Measurements from ENCODE around the gene MYBPC1.
"Not testable (repeated sequence)": the region's sequence is repeated elsewhere in the genome, so short reads cannot be mapped to it uniquely, and the experiment has no call there.

MYBPC1 gene

GRCh38 chr12:101663298-101663697 is 68.5 kb downstream of the MYBPC1 start:
- DNase-seq = no peak

DNA sequence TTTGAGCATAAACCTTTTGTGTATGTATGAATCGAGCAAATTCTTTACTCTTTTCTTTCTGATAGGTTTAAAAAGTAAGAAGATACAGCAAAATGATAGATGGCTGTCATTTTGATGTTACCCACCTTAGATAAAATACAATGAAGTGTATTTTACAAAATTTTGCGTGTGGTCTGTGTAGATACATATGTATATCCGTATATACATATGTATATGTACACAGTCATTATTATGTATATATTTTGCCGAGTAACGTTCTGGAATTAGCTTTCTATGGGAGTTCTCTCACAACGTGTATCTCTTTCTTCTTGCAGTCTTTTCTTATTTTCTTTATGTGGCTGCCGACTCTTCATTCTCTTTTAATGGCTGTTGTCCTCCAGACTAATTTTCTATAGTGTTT is 70.2 kb downstream of the MYBPC1 start:
- no peak for DNase-seq

GRCh38 chr12:101666052-101666728 is 71.4 kb downstream of the MYBPC1 start:
- no peak for DNase-seq

DNA sequence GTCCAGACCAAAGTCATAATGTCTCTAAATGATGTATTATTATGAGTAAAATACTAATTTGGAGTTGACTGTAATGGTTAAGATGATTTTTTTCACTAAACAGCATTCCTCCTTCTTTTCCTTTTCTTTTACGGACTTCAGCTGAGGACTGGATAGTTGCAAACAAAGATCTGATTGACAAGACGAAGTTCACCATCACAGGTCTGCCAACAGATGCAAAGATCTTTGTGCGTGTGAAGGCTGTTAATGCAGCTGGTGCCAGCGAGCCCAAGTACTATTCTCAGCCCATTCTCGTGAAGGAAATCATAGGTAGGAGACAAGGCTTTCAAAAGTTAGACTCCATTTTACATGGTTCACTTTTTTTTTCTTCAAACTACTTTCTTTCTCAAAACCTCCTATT is 72.8 kb downstream of the MYBPC1 start:
- DNase-seq = no peak

GRCh38 chr12:101670007-101670671 is 75.4 kb downstream of the MYBPC1 start:
- no peak for DNase-seq

GRCh38 chr12:101671157-101671791 is 76.5 kb downstream of the MYBPC1 start:
- DNase-seq = no peak

GRCh38 chr12:101671833-101672232 is 77.1 kb downstream of the MYBPC1 start:
- DNase-seq = no peak

- DNase-seq = no peak
These were observed 80.8 kb downstream of the MYBPC1 start for GRCh38 chr12:101675555-101675954.

GRCh38 chr12:101676497-101676896 is 81.7 kb downstream of the MYBPC1 start:
- DNase-seq = not testable (repeated sequence)

DNA sequence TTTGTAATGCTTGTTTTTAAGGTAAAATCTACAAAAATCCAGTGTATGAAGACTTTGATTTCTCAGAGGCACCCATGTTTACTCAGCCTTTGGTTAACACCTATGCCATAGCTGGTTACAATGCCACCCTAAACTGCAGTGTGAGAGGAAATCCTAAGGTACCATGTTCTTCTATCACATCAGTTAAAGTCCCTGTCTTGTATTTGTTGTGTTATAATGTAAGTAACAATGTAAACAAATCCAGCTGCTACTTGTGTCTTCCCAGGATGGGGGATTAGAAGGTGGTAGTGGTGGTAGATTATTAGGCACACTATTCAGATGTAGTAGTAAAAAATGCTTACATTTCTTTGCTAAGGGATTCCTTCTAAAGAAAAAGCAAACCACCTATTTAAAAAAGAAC is 83.3 kb downstream of the MYBPC1 start:
- no peak for DNase-seq

- DNase-seq = no peak
These were observed 85.5 kb downstream of the MYBPC1 start for GRCh38 chr12:101680240-101680639.

- DNase-seq = no peak
These were observed 85.9 kb downstream of the MYBPC1 start for GRCh38 chr12:101680647-101681046.

DNA sequence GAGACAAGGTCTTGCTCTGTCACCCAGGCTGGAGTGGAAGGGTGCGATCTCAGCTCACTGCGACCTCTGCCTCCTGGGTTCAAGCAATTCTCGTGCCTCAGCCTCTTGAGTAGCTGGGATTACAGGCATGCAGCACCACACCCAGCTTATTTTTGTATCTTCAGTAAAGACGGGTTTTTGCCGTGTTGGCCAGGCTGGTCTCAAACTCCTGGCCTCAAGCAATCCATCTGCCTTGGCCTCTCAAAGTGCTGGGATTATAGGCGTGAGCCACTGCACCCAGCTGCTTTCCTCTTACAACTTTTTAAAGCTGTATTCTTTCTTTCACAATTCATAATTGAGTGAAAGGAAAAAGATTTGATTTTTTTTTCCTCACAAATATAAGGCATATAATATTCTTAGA is 86.9 kb downstream of the MYBPC1 start:
- peak in 1 of 2 experiments; percentile 18 for DNase-seq

GRCh38 chr12:101685092-101685491 is 90.3 kb downstream of the MYBPC1 start:
- DNase-seq = no peak

DNA sequence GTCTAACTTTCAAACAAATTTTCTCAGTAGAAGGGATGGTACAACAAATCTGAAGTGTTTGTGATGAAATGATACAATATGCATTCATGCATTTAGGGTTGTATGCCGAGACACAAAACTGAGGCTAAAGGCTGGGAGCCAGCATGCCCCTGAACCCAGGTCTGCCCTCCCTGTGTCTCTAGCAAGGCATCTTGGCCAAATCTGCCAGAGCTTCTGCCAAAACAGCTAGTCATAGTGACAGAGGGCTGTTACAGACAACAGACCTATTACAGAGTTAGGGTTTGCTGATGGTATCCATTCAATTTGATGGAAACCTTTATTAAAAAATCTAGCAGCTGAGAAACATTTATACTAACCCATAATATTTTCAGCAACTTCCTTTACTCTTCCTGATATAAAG is 91.4 kb downstream of the MYBPC1 start:
- DNase-seq = no peak

DNA sequence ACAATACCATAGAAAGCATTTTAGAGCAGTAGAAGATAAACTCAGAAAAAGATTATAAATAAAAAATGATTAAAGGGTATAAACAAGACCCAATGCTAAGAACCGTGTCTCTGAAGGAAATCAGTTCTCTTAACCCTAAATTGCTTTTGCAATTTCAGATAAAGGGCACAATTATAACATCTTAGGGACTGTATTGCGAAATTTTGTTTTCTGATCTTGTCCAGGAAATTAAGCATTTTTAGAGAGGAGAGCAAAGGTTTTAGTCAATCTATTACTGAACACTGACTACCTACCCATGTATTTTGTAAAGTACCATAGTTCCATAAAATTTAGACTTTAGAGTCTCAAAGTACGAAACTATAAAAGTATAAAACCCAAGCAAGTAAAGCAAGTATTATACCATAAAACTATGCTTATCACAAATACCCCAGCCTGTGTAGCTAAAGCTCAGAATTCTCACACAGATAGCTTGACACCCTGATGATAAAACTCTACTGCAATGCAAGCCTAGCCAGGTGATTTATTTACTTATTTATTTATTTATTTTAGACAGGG is 95.8 kb downstream of the MYBPC1 start:
- DNase-seq = no peak

- no peak for DNase-seq
These were observed 96.8 kb downstream of the MYBPC1 start for GRCh38 chr12:101691503-101692096.

GRCh38 chr12:101694297-101694848 is 99.6 kb downstream of the MYBPC1 start:
- DNase-seq = no peak

- DNase-seq = no peak
These were observed 100.2 kb downstream of the MYBPC1 start for GRCh38 chr12:101694986-101695385.

- DNase-seq = no peak
These were observed 100.9 kb downstream of the MYBPC1 start for GRCh38 chr12:101695706-101696105.

DNA sequence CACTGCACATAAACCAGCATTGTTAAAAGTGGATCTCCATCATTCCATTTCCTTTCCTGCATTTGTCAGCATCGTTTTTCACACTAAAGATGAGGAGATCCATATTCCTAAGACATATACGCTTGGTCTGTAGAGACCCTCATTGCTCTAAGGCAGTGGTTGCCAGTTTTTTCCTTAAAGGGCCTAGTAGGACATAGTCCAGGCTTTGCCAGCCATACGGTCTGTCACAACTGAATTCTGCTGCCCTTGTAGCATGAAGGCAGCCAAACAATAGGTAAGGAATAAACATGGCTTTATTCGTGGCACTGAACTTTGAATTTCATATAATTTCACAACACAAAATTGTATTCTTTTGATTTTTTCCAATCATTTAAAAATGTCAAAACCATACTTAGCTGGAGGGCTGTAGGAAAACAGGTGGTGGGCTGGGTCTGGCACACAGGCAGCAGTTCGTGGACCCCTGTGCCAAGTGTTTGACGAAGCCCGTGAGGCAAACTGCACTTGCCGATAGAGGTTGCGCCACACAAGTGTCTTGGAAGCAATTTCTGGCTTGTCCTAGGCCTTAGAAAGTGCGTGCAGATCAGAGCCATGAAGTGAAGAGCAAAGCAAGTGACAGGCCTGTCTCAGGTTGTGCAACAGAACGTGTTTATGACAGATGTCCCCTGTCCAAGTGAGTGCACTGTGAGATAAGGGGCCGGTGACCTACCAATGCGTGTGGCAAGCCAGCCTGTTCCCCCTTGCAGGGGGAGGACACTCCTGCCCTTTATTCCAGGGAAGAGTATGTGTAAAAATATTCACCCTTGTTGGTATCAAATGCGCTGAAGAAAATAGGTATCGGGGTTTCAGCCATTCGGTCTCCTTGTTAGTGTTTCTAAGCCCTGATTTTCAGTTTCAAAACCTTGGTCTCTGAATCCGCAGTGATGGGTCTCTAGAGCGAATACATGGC is 101.8 kb downstream of the MYBPC1 start:
- DNase-seq = peak; percentile 24 to 65

Measured in NCI-H524 (cell line).